HEK293 (cell line): ENCODE data around the gene STRADA.

Experiments used
- ZNF175 ChIP-seq: fragments of 450-650 bp; formaldehyde crosslinking; IDR thresholded peaks from 2 replicates; pipeline ENCODE4 v1.5.1; 2016; ENCODE audit warnings: missing biosample characterization, missing genetic modification characterization
- ZNF654 ChIP-seq: fragments of 450-650 bp; formaldehyde crosslinking; IDR thresholded peaks from 2 replicates; pipeline ENCODE4 v1.5.1; 2016; ENCODE audit warnings: low read depth, missing biosample characterization, missing genetic modification characterization
- ZSCAN30 ChIP-seq: fragments of 450-650 bp; IDR thresholded peaks from 2 replicates; pipeline ENCODE4 v1.5.1; 2018; ENCODE audit warnings: missing biosample characterization, mild to moderate bottlenecking, missing genetic modification characterization, moderate library complexity
- TF ChIP-seq, protein P1 (sequence below): fragments of 450-650 bp; formaldehyde crosslinking; IDR thresholded peaks from 2 replicates; pipeline ENCODE4 v1.5.1; 2016; ENCODE audit warnings: missing biosample characterization, missing genetic modification characterization
- TF ChIP-seq, protein P2 (sequence below): fragments of 450-650 bp; formaldehyde crosslinking; IDR thresholded peaks from 2 replicates; pipeline ENCODE4 v1.5.1; 2016; ENCODE audit warnings: missing biosample characterization, missing genetic modification characterization
- TF ChIP-seq, protein P3 (sequence below): sonication (generic); formaldehyde crosslinking; IDR thresholded peaks from 2 replicates; pipeline ENCODE4 v1.8.1; 2022; ENCODE audit warnings: mild to moderate bottlenecking, moderate library complexity, missing genetic modification reagents
- TF ChIP-seq, protein P4 (sequence below): fragments of 450-650 bp; formaldehyde crosslinking; IDR thresholded peaks from 2 replicates; pipeline ENCODE4 v1.5.1; 2017; ENCODE audit warnings: missing biosample characterization, missing genetic modification characterization
- TF ChIP-seq, protein P5 (sequence below): fragments of 450-650 bp; formaldehyde crosslinking; IDR thresholded peaks from 2 replicates; pipeline ENCODE4 v1.5.1; 2016; ENCODE audit warnings: missing biosample characterization, missing genetic modification characterization, borderline replicate concordance
- TF ChIP-seq, protein P6 (sequence below): fragments of 450-650 bp; formaldehyde crosslinking; IDR thresholded peaks from 2 replicates; pipeline ENCODE4 v1.5.1; 2016; ENCODE audit warnings: missing biosample characterization, missing genetic modification characterization
- TF ChIP-seq, protein P7 (sequence below): fragments of 450-650 bp; formaldehyde crosslinking; IDR thresholded peaks from 2 replicates; pipeline ENCODE4 v1.5.1; 2016; ENCODE audit warnings: missing biosample characterization, missing genetic modification characterization, low read depth
- TF ChIP-seq, protein P8 (sequence below): fragments of 450-650 bp; formaldehyde crosslinking; IDR thresholded peaks from 2 replicates; pipeline ENCODE4 v1.5.1; 2016; ENCODE audit warnings: missing biosample characterization, missing genetic modification characterization

DNA sequence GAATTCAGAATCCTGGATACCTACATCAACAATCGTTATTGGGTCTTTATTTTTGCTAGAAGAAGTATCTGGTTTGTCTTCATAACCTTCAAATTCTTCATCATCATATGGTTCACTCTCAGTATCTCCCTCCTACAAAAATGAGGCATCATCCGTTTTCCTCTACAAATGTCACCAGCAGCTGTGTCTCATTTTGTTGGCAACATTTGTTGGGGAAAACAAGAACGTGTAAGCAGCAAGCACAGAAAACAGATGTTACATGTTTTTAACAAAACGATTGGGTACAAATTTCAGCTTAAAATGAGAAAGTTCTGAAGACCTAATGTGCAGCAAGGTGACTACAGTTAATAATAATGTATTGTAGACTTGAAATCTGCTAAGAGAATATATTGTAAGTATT is 23.1 kb upstream of the STRADA start:
- TF ChIP-seq ZNF175 (tag by site-specific recombination) (no peak), ZSCAN30 (no peak), ZNF654 (no peak)
- TF ChIP-seq, protein P1, sequence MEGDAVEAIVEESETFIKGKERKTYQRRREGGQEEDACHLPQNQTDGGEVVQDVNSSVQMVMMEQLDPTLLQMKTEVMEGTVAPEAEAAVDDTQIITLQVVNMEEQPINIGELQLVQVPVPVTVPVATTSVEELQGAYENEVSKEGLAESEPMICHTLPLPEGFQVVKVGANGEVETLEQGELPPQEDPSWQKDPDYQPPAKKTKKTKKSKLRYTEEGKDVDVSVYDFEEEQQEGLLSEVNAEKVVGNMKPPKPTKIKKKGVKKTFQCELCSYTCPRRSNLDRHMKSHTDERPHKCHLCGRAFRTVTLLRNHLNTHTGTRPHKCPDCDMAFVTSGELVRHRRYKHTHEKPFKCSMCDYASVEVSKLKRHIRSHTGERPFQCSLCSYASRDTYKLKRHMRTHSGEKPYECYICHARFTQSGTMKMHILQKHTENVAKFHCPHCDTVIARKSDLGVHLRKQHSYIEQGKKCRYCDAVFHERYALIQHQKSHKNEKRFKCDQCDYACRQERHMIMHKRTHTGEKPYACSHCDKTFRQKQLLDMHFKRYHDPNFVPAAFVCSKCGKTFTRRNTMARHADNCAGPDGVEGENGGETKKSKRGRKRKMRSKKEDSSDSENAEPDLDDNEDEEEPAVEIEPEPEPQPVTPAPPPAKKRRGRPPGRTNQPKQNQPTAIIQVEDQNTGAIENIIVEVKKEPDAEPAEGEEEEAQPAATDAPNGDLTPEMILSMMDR (tag by site-specific recombination), result no peak
- TF ChIP-seq, protein P2, sequence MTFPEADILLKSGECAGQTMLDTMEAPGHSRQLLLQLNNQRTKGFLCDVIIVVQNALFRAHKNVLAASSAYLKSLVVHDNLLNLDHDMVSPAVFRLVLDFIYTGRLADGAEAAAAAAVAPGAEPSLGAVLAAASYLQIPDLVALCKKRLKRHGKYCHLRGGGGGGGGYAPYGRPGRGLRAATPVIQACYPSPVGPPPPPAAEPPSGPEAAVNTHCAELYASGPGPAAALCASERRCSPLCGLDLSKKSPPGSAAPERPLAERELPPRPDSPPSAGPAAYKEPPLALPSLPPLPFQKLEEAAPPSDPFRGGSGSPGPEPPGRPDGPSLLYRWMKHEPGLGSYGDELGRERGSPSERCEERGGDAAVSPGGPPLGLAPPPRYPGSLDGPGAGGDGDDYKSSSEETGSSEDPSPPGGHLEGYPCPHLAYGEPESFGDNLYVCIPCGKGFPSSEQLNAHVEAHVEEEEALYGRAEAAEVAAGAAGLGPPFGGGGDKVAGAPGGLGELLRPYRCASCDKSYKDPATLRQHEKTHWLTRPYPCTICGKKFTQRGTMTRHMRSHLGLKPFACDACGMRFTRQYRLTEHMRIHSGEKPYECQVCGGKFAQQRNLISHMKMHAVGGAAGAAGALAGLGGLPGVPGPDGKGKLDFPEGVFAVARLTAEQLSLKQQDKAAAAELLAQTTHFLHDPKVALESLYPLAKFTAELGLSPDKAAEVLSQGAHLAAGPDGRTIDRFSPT (tag by site-specific recombination), result no peak
- TF ChIP-seq, protein P3, sequence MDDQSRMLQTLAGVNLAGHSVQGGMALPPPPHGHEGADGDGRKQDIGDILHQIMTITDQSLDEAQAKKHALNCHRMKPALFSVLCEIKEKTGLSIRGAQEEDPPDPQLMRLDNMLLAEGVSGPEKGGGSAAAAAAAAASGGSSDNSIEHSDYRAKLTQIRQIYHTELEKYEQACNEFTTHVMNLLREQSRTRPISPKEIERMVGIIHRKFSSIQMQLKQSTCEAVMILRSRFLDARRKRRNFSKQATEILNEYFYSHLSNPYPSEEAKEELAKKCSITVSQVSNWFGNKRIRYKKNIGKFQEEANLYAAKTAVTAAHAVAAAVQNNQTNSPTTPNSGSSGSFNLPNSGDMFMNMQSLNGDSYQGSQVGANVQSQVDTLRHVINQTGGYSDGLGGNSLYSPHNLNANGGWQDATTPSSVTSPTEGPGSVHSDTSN, result no peak
- TF ChIP-seq, protein P4, sequence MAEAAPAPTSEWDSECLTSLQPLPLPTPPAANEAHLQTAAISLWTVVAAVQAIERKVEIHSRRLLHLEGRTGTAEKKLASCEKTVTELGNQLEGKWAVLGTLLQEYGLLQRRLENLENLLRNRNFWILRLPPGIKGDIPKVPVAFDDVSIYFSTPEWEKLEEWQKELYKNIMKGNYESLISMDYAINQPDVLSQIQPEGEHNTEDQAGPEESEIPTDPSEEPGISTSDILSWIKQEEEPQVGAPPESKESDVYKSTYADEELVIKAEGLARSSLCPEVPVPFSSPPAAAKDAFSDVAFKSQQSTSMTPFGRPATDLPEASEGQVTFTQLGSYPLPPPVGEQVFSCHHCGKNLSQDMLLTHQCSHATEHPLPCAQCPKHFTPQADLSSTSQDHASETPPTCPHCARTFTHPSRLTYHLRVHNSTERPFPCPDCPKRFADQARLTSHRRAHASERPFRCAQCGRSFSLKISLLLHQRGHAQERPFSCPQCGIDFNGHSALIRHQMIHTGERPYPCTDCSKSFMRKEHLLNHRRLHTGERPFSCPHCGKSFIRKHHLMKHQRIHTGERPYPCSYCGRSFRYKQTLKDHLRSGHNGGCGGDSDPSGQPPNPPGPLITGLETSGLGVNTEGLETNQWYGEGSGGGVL (tag by site-specific recombination), result no peak
- TF ChIP-seq, protein P5, sequence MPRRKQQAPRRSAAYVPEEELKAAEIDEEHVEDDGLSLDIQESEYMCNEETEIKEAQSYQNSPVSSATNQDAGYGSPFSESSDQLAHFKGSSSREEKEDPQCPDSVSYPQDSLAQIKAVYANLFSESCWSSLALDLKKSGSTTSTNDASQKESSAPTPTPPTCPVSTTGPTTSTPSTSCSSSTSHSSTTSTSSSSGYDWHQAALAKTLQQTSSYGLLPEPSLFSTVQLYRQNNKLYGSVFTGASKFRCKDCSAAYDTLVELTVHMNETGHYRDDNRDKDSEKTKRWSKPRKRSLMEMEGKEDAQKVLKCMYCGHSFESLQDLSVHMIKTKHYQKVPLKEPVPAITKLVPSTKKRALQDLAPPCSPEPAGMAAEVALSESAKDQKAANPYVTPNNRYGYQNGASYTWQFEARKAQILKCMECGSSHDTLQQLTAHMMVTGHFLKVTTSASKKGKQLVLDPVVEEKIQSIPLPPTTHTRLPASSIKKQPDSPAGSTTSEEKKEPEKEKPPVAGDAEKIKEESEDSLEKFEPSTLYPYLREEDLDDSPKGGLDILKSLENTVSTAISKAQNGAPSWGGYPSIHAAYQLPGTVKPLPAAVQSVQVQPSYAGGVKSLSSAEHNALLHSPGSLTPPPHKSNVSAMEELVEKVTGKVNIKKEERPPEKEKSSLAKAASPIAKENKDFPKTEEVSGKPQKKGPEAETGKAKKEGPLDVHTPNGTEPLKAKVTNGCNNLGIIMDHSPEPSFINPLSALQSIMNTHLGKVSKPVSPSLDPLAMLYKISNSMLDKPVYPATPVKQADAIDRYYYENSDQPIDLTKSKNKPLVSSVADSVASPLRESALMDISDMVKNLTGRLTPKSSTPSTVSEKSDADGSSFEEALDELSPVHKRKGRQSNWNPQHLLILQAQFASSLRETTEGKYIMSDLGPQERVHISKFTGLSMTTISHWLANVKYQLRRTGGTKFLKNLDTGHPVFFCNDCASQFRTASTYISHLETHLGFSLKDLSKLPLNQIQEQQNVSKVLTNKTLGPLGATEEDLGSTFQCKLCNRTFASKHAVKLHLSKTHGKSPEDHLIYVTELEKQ (tag by site-specific recombination), result no peak
- TF ChIP-seq, protein P6, sequence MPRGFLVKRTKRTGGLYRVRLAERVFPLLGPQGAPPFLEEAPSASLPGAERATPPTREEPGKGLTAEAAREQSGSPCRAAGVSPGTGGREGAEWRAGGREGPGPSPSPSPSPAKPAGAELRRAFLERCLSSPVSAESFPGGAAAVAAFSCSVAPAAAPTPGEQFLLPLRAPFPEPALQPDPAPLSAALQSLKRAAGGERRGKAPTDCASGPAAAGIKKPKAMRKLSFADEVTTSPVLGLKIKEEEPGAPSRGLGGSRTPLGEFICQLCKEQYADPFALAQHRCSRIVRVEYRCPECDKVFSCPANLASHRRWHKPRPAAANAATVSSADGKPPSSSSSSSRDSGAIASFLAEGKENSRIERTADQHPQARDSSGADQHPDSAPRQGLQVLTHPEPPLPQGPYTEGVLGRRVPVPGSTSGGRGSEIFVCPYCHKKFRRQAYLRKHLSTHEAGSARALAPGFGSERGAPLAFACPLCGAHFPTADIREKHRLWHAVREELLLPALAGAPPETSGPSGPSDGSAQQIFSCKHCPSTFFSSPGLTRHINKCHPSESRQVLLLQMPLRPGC (tag by site-specific recombination), result no peak
- TF ChIP-seq, protein P7, sequence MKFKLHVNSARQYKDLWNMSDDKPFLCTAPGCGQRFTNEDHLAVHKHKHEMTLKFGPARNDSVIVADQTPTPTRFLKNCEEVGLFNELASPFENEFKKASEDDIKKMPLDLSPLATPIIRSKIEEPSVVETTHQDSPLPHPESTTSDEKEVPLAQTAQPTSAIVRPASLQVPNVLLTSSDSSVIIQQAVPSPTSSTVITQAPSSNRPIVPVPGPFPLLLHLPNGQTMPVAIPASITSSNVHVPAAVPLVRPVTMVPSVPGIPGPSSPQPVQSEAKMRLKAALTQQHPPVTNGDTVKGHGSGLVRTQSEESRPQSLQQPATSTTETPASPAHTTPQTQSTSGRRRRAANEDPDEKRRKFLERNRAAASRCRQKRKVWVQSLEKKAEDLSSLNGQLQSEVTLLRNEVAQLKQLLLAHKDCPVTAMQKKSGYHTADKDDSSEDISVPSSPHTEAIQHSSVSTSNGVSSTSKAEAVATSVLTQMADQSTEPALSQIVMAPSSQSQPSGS (tag by site-specific recombination), result no peak
- TF ChIP-seq, protein P8, sequence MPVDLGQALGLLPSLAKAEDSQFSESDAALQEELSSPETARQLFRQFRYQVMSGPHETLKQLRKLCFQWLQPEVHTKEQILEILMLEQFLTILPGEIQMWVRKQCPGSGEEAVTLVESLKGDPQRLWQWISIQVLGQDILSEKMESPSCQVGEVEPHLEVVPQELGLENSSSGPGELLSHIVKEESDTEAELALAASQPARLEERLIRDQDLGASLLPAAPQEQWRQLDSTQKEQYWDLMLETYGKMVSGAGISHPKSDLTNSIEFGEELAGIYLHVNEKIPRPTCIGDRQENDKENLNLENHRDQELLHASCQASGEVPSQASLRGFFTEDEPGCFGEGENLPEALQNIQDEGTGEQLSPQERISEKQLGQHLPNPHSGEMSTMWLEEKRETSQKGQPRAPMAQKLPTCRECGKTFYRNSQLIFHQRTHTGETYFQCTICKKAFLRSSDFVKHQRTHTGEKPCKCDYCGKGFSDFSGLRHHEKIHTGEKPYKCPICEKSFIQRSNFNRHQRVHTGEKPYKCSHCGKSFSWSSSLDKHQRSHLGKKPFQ, result no peak
